CD4-positive, alpha-beta T cell (primary cell): ENCODE data around the gene CHGA. TPM values are rescaled to one million over a fixed set of nuclear protein-coding genes. Genes with fewer than 3 reads are reported as not detected.

ENCODE experiments used
- ATAC-seq: fragments of 200-7000 bp; cut with Tn5 transposase; one replicate; pipeline ENCODE4 v1.10.0; 2022; ENCODE audit warnings: mild to moderate bottlenecking; ENCODE audit not compliant: poor library complexity
- CTCF ChIA-PET: fragments of 350-600 bp; sonication (Branson Sonifier 250); formaldehyde crosslinking; loops from one replicate; lab custom pipeline; 2021; ENCODE audit warnings: antibody characterized with exemption, inconsistent platforms; lab: Charles Lee
- POLR2A ChIA-PET: fragments of 350-600 bp; sonication (Branson Sonifier 250); formaldehyde crosslinking; loops from one replicate; lab custom pipeline; 2021; ENCODE audit warnings: antibody characterized with exemption, inconsistent platforms; lab: Charles Lee
- DNase-seq, 14 experiments: peaks; one replicate each; pipeline ENCODE4 v3.0.0-alpha.2; 2013 to 2020; ENCODE audit warnings: mixed read lengths in 2 of 14
- H3K27ac ChIP-seq, 2 donors: one replicate each; pipeline versions ENCODE4 v1.5.1 to v1.7.0; 2013; ENCODE audit warnings: low read length in 2 of 2, low read depth in 1 of 2, mild to moderate bottlenecking in 1 of 2
- H3K27me3 ChIP-seq, 2 experiments: 1 replicate in 1 of 2; 2 replicates in 1 of 2; pipeline versions ENCODE4 v1.6.1 to v1.7.0; 2013; ENCODE audit warnings: low read length in 2 of 2, control low read depth in 1 of 2, mild to moderate bottlenecking in 1 of 2, moderate library complexity in 1 of 2; ENCODE audit not compliant: insufficient read depth in 2 of 2, control insufficient read depth in 1 of 2
- H3K36me3 ChIP-seq: one replicate; pipeline ENCODE4 v1.6.1; 2013; ENCODE audit warnings: low read length, control low read depth; ENCODE audit not compliant: insufficient read depth
- H3K4me1 ChIP-seq: one replicate; pipeline ENCODE4 v1.6.1; 2013; ENCODE audit warnings: low read length, control low read depth; ENCODE audit not compliant: insufficient read depth
- H3K4me3 ChIP-seq: one replicate; pipeline ENCODE4 v1.5.1; 2013; ENCODE audit warnings: mild to moderate bottlenecking, low read length, moderate library complexity
- H3K9me3 ChIP-seq, 2 experiments: 1 replicate in 1 of 2; 2 replicates in 1 of 2; pipeline versions ENCODE4 v1.6.1 to v1.7.0; 2013; ENCODE audit warnings: low read length in 2 of 2, mild to moderate bottlenecking in 2 of 2, control low read depth in 1 of 2, moderate library complexity in 1 of 2; ENCODE audit not compliant: control insufficient read depth in 1 of 2, insufficient read depth in 1 of 2
- H3K27ac Mint-ChIP-seq: one replicate; pipeline ENCODE4 v1.8.0; 2020; ENCODE audit warnings: mixed read lengths
- H3K27me3 Mint-ChIP-seq: one replicate; pipeline ENCODE4 v1.8.0; 2021; ENCODE audit warnings: mixed read lengths
- H3K36me3 Mint-ChIP-seq: one replicate; pipeline ENCODE4 v1.8.0; 2021; ENCODE audit warnings: low read depth, mixed read lengths
- H3K4me1 Mint-ChIP-seq: one replicate; pipeline ENCODE4 v1.8.0; 2021; ENCODE audit warnings: low read depth, mixed read lengths
- H3K4me3 Mint-ChIP-seq: one replicate; pipeline ENCODE4 v1.8.0; 2020; ENCODE audit warnings: mild to moderate bottlenecking, mixed read lengths
- H3K9me3 Mint-ChIP-seq: one replicate; pipeline ENCODE4 v1.8.0; 2020; ENCODE audit warnings: mixed read lengths
- CTCF ChIP-seq: fragments of 200-600 bp; IDR thresholded peaks from one replicate; pipeline ENCODE4 v1.8.0; 2022; ENCODE audit warnings: antibody characterized with exemption, mild to moderate bottlenecking
- intact Hi-C, 2 experiments: fragments of 100-400 bp; cut with DNase I in 1 of 2; cut with micrococcal nuclease in 1 of 2; formaldehyde crosslinking; loops; one replicate each; pipeline versions ENCODE4 v1.15.1 to v1.9.0; 2023 to 2025; cut with DNase I, micrococcal nuclease
- total RNA-seq, 174 experiments: library from RNA in 2 of 174; stranded (reverse) in 2 of 174; gene quantifications; one replicate each; pipeline ENCODE4 v1.2.3 and lab custom pipeline; 2021 to 2026

CHGA gene
- total RNA-seq, 2 experiments from 2014 or later, result not detected

- intact Hi-C loops, result no loop called here
- peaks cover 37% of the 10 kb centered on the region for H3K36me3 Mint-ChIP-seq
Measured at GRCh38 chr14:92960706-92961566, 38.0 kb downstream of the CHGA start.

GRCh38 chr14:92961567-92961855 lies 38.6 kb downstream of the CHGA start:
- no peaks in the 10 kb centered on the region for H3K4me1 ChIP-seq
- H3K9me3 Mint-ChIP-seq, result no peaks in the 10 kb centered on the region
- no peaks in the 10 kb centered on the region for H3K9me3 ChIP-seq
- no peak overlapping the region for H3K4me3 Mint-ChIP-seq
- H3K27ac Mint-ChIP-seq, result no peak overlapping the region
- peaks cover 41% of the 10 kb centered on the region for H3K36me3 ChIP-seq
- H3K36me3 Mint-ChIP-seq, result peaks cover 33% of the 10 kb centered on the region
- intact Hi-C loops, result no loop called here
- H3K27me3 Mint-ChIP-seq, result no peaks in the 10 kb centered on the region
- ATAC-seq, result no peak
- ChIA-PET CTCF (no interaction called here), POLR2A (no interaction called here)
- no peak overlapping the region for H3K4me3 ChIP-seq
- H3K4me1 Mint-ChIP-seq, result no peaks in the 10 kb centered on the region
- TF ChIP-seq CTCF, result no peak
- H3K27ac ChIP-seq, result no peak overlapping the region
- no peaks in the 10 kb centered on the region for H3K27me3 ChIP-seq
- DNase-seq, result no peak

More at GRCh38 chr14:92960706-92961566, 38.0 kb downstream of the CHGA start:
- H3K9me3 ChIP-seq, result no peaks in the 10 kb centered on the region
- H3K27ac ChIP-seq, result no peak overlapping the region
- no peak overlapping the region for H3K4me3 ChIP-seq
- no peak for TF ChIP-seq CTCF
- ATAC-seq (no peak), DNase-seq (no peak)
- H3K36me3 ChIP-seq, result peaks cover 43% of the 10 kb centered on the region
- CTCF ChIA-PET, result no interaction called here
- H3K4me1 ChIP-seq, result no peaks in the 10 kb centered on the region
- no peaks in the 10 kb centered on the region for H3K27me3 ChIP-seq
- Mint-ChIP-seq H3K27ac (no peak overlapping the region), H3K9me3 (no peaks in the 10 kb centered on the region), H3K4me1 (no peaks in the 10 kb centered on the region), H3K27me3 (no peaks in the 10 kb centered on the region), H3K4me3 (no peak overlapping the region)
- POLR2A ChIA-PET, result no interaction called here

GRCh38 chr14:92962031-92962830 lies 39.3 kb downstream of the CHGA start:
- Histone ChIP-seq H3K36me3 (peaks cover 36% of the 10 kb centered on the region), H3K4me1 (no peaks in the 10 kb centered on the region), H3K9me3 (no peaks in the 10 kb centered on the region), H3K4me3 (no peak overlapping the region), H3K27ac (no peak overlapping the region), H3K27me3 (no peaks in the 10 kb centered on the region)
- POLR2A ChIA-PET, result no interaction called here
- TF ChIP-seq CTCF, result no peak
- CTCF ChIA-PET, result interaction anchor here (0.5 to 1.5 kb wide), 2 partner anchors 10 to 177 kb away, joined by 3 read pairs; no protein-coding TSS in a partner anchor
- no peaks in the 10 kb centered on the region for H3K4me1 Mint-ChIP-seq
- DNase-seq, result no peak
- intact Hi-C loops, result no loop called here
- H3K36me3 Mint-ChIP-seq, result peaks cover 29% of the 10 kb centered on the region
- no peak for ATAC-seq
- no peaks in the 10 kb centered on the region for H3K9me3 Mint-ChIP-seq
- H3K27ac Mint-ChIP-seq, result no peak overlapping the region
- H3K4me3 Mint-ChIP-seq, result no peak overlapping the region
- no peaks in the 10 kb centered on the region for H3K27me3 Mint-ChIP-seq
